Heart right ventricle (tissue), 16 donors: ENCODE measurements around the gene PBXIP1. TPM values are rescaled to one million over a fixed set of nuclear protein-coding genes. Genes with fewer than 3 reads are reported as not detected.

ENCODE experiments used
- ATAC-seq, 8 donors: fragments of 200-7000 bp; cut with Tn5 transposase; one replicate each; pipeline ENCODE4 v1.9.1; 2020; ENCODE audit warnings: mild to moderate bottlenecking in 8 of 8, moderate library complexity in 8 of 8, moderate number of reproducible peaks in 1 of 8
- DNase-seq, 2 donors: peaks; one replicate each; pipeline ENCODE4 v3.0.0-alpha.2; 2020
- H3K27ac ChIP-seq, 10 donors: fragments of 200-600 bp; sonication (generic) in 2 of 10; one replicate each; pipeline versions ENCODE4 v1.5.0 to v1.8.0; 2020 to 2022; ENCODE audit warnings: mild to moderate bottlenecking in 3 of 10
- H3K27me3 ChIP-seq, 7 donors: fragments of 200-600 bp; one replicate each; pipeline ENCODE4 v1.8.0; 2021 to 2022; ENCODE audit warnings: mild to moderate bottlenecking in 2 of 7
- H3K36me3 ChIP-seq, 9 donors: fragments of 200-600 bp; sonication (generic) in 1 of 9; one replicate each; pipeline versions ENCODE4 v1.5.0 to v1.8.0; 2020 to 2022; ENCODE audit warnings: mild to moderate bottlenecking in 2 of 9
- H3K4me1 ChIP-seq, 9 donors: fragments of 200-600 bp; sonication (generic) in 1 of 9; one replicate each; pipeline versions ENCODE4 v1.5.0 to v1.8.0; 2020 to 2022; ENCODE audit warnings: mild to moderate bottlenecking in 4 of 9
- H3K4me3 ChIP-seq, 10 donors: fragments of 200-600 bp; sonication (generic) in 2 of 10; one replicate each; pipeline versions ENCODE4 v1.5.0 to v1.8.0; 2020 to 2022; ENCODE audit warnings: mild to moderate bottlenecking in 7 of 10, moderate library complexity in 2 of 10
- H3K9me3 ChIP-seq, 11 donors: fragments of 200-600 bp in 10 of 11; sonication (generic) in 2 of 11; one replicate each; pipeline versions ENCODE4 v1.5.0 to v1.8.0; 2013 to 2022; ENCODE audit warnings: mild to moderate bottlenecking in 2 of 11, control low read depth in 1 of 11, moderate library complexity in 1 of 11
- WGBS, 2 donors: extraction: QIAGEN DNeasy Blood & Tissue Kit; methylation state at CpG; one replicate each; pipeline ENCODE4 v1.1.7; 2013; ENCODE audit warnings: inconsistent platforms in 1 of 2; 5-methylcytosine and 5-hydroxymethylcytosine counted together
- intact Hi-C, 10 donors: fragments of 100-400 bp; cut with DNase I; formaldehyde crosslinking; loops; one replicate each; pipeline versions ENCODE4 v1.11.1 to v1.14.2; 2022
- polyA plus RNA-seq, 2 donors: library from polyadenylated mRNA; stranded (reverse); fragments of 200-250 nt; gene quantifications; one replicate each; pipeline ENCODE4 v1.2.3, GENCODE V29; 2013
- total RNA-seq, 10 donors: library from RNA; stranded (reverse); fragmentation: NEBNext Ultra II Directional in 3 of 10; extraction: Animal tissue kit (Norgen Biotek cat#: 25700) in 3 of 10; gene quantifications; one replicate each; pipeline versions ENCODE4 v1.2.1 to v1.2.4, GENCODE V29; 2021 to 2023
- TF ChIP-seq, protein P1 (sequence below), 9 donors: fragments of 200-600 bp; sonication (generic) in 2 of 9; IDR thresholded peaks; one replicate each; pipeline versions ENCODE4 v1.5.0 to v1.8.0; 2021 to 2022; ENCODE audit warnings: antibody characterized with exemption in 9 of 9, mild to moderate bottlenecking in 5 of 9, moderate library complexity in 1 of 9
- donor health status: Arrhythmogenic right ventricular cardiomyopathy.
- donor health status: ischemic (EF 13 %, LVEDD 7.1; RV severe dilation, severe dysfunction).
- donor health status: healthy with polysubstance abuse.
- donor health status: DM: no; HTN: yes; CAD: no.
- donor health status: DM: no; HTN: no; CAD: no.
- donor health status: ischemic (EF 25% LVEDD 6.9; RV normal size, moderate dysfunction).
- donor health status: ischemic (EF 25% LVEDD 5.7; RV mildly dilated, moderate dysfunction).
- donor health status: healthy.
- donor health status: DM: yes; HTN: yes; CAD: no.
- donor health status: Ischemic cardiomyopathy.
- donor health status: ischemic (EF 35%, LVEDD 5.7; RV mildly dilated, moderate dysfunction).
- donor health status: nonischemic (EF 11% LVEDD 7.7; RV severe dilation, severe dysfunction).
- donor health status: DM: yes; HTN: yes; CAD: no.
- donor health status: PGD.
- donor health status: ischemic (EF 29% LVEDD 5.4; RV normal size, mild dysfunction).
- donor health status: nonischemic (EF 23%, LVEDD 6.1; RV moderate dilation, normal function).

The PBXIP1 gene
- total and polyA plus RNA-seq, 12 donors = 25.4 to 75.0 (median 46.0) TPM

GRCh38 chr1:154998818-154999570 lies 43.1 kb upstream of the PBXIP1 start:
- 12% methylated on average over 40 of the region's 40 CpGs for WGBS, 2 donors
- intact Hi-C loops = loop anchor here in 6 of 10 donors (2.0 to 5.0 kb wide), 2 partner anchors 16 to 37 kb away; partner anchors contain the start of genes PYGO2 (in 6 of the 6) and FLAD1 (in 1 of the 6)
- no peak for ATAC-seq
- Histone ChIP-seq H3K36me3 (no peaks in the 10 kb centered on the region), H3K27me3 (no peaks in the 10 kb centered on the region), H3K4me3 (peak overlapping the region in 9 of 10 donors; percentile 50 to 97 (median 91)), H3K9me3 (no peaks in the 10 kb centered on the region), H3K4me1 (peaks cover 10 to 52% (median 21%) of the 10 kb centered on the region in 9 donors), H3K27ac (peak overlapping the region in 9 of 10 donors; percentile 10 to 98 (median 95))
- DNase-seq = peak; percentile 69 to 77
- TF ChIP-seq, protein P1, sequence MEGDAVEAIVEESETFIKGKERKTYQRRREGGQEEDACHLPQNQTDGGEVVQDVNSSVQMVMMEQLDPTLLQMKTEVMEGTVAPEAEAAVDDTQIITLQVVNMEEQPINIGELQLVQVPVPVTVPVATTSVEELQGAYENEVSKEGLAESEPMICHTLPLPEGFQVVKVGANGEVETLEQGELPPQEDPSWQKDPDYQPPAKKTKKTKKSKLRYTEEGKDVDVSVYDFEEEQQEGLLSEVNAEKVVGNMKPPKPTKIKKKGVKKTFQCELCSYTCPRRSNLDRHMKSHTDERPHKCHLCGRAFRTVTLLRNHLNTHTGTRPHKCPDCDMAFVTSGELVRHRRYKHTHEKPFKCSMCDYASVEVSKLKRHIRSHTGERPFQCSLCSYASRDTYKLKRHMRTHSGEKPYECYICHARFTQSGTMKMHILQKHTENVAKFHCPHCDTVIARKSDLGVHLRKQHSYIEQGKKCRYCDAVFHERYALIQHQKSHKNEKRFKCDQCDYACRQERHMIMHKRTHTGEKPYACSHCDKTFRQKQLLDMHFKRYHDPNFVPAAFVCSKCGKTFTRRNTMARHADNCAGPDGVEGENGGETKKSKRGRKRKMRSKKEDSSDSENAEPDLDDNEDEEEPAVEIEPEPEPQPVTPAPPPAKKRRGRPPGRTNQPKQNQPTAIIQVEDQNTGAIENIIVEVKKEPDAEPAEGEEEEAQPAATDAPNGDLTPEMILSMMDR (IDR thresholded peaks at IDR 0.05) = peak; percentile 64 to 90 (median 80)

DNA sequence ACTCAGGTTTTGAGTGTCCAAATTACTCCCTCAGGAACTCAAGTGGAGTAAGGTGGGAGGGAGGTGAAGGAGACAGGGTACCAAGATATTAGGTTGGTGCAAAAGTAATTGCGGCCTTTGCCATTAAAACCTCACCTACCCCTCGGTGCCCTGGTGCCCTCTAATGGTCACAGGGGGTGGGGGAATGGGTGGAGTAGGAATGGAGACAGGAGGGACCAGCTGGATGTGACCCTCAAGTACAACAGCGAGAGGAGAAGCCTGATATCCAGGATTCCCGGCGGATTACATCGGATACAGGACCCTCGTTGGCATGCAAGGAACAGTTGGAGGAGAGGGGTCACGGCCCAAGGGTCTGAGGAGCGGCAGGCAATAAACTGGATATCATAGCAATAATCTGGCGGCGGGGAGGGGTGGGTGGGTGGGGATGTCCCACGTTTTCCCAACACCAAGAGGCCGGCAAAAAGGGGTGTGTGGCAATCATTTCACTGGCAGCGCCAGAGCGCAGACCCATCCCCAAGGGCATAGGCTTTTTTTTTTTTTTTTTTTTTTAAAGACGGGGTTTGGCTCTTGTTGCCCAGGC lies 42.4 kb upstream of the PBXIP1 start:
- Histone ChIP-seq H3K27ac (no peak overlapping the region), H3K4me1 (peaks cover 8 to 51% (median 18%) of the 10 kb centered on the region in 9 donors), H3K9me3 (no peaks in the 10 kb centered on the region), H3K4me3 (no peak overlapping the region), H3K36me3 (peaks cover 0 to under 1% (median 0%) of the 10 kb centered on the region in 9 donors), H3K27me3 (no peaks in the 10 kb centered on the region)
- TF ChIP-seq, protein P1 (IDR thresholded peaks at IDR 0.05) = no peak
- 73 to 84% methylated on average over 15 to 16 of the region's 16 CpGs for WGBS, 2 donors
- intact Hi-C loops = loop anchor here in 6 of 10 donors (2.0 to 5.0 kb wide), 2 partner anchors 15 to 36 kb away; partner anchors contain the start of genes PYGO2 (in 6 of the 6) and FLAD1 (in 1 of the 6)
- no peak for DNase-seq
- no peak for ATAC-seq

DNA sequence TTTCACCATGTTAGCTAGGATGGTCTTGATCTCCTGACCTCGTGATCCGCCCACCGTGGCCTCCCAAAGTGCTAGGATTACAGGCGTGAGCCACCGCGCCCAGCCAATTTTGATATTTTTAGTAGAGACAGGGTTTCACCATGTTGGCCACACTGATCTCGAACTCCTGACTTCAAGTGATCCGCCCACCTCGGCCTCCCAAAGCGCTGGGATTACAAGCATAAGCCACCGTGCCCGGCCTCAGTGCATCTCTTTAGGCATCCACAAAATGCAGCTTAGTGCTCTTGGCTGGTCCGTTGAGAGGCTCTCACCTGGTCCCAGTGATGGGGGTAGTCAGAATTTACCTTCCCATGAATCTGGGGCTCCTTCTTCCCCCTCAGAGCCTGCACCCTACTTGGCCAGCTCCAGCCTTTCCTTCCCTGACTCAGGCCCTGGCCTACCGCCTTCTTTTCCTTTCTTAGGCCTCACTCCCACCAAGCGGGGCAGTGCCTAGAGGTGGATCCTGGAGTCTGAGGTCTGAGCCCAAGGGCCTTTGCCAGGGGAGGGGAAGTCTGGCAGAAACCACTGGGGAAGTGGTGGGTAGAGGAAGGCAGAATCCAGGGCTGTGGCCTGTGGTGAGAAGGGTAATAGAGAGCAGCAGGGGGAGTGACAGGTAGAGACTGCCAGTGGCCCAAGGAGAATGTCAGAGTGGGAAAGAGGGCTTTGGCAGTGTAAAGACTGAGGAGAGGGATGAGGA lies 41.2 kb upstream of the PBXIP1 start:
- DNase-seq = no peak

More for the DNA sequence above, 41.2 kb upstream of the PBXIP1 start:
- ATAC-seq = no peak
- TF ChIP-seq, protein P1 (IDR thresholded peaks at IDR 0.05) = no peak
- Histone ChIP-seq H3K27me3 (no peaks in the 10 kb centered on the region), H3K9me3 (no peaks in the 10 kb centered on the region), H3K36me3 (peaks cover 0 to 9% (median 0%) of the 10 kb centered on the region in 9 donors), H3K27ac (no peak overlapping the region), H3K4me3 (no peak overlapping the region), H3K4me1 (peaks cover 8 to 51% (median 18%) of the 10 kb centered on the region in 9 donors)
- intact Hi-C loops = loop anchor here in 6 of 10 donors (5.0 kb wide), 1 partner anchor 35 kb away; the partner anchor contains the start of gene PYGO2 (in 6 of the 6)
- WGBS, 2 donors = 83 to 85% methylated on average over 15 of the region's 15 CpGs
